Epithelial cell of esophagus (primary cell): ENCODE measurements around the gene MACROD2.
A peak's percentile ranks its signal among the peaks of the same experiment; 100 is the strongest.
"Not testable (repeated sequence)": the region's sequence is repeated elsewhere in the genome, so short reads cannot be mapped to it uniquely, and the experiment has no call there.

Experiments
- DNase-seq: peaks from one replicate; pipeline ENCODE4 v3.0.0; 2010; ENCODE audit warnings: low read depth
- H3K4me3 ChIP-seq: 2 replicates; pipeline ENCODE4 v1.5.1; 2011; ENCODE audit warnings: mild to moderate bottlenecking, low read length, control low read depth
- CTCF ChIP-seq: IDR thresholded peaks from 2 replicates; pipeline ENCODE4 v1.5.1; 2011; ENCODE audit warnings: low read depth, mild to moderate bottlenecking, low read length, control low read depth, inconsistent platforms; ENCODE audit not compliant: insufficient read depth; ENCODE audit errors: missing control alignments

MACROD2 gene

DNA sequence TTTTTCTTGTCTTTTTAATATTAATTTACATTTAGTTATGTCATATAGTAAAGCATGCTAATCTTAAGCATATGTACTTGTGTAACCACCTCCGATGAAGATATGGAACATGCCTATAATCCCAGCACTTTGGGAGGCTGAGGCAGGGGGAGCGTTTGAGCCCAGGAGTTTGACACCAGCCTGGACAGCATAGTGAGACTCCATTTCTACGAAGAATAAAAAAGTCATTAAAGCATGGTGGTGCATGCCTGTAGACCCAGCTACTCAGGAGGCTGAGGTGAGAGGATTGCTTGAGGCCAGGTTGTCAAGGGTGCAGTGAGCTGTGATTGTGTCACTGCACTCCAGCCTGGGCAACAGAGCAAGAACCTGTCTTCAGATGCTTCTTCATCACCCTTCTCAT is 970.9 kb downstream of the MACROD2 start:
- H3K4me3 ChIP-seq, result no peak overlapping the region
- no peak for DNase-seq
- no peak for TF ChIP-seq CTCF

DNA sequence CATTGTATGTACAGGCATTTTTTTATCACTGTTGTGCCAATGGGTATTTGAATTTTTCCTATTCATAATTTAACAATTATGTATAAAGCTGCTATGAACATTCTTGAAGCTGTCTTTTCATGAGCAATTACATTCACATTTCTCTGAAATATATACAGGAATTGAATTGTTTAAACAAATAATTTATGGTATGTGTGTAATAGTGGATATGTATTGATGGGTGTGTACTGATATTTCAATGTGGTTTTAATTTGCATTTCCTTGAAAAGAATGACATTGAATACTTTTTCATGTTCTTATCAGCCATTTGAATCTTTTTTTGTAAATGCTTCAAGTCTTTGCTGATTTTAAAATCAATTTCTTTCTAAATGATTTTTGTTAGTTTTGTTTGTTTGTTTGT is 971.5 kb downstream of the MACROD2 start:
- no peak for TF ChIP-seq CTCF
- no peak overlapping the region for H3K4me3 ChIP-seq
- no peak for DNase-seq

DNA sequence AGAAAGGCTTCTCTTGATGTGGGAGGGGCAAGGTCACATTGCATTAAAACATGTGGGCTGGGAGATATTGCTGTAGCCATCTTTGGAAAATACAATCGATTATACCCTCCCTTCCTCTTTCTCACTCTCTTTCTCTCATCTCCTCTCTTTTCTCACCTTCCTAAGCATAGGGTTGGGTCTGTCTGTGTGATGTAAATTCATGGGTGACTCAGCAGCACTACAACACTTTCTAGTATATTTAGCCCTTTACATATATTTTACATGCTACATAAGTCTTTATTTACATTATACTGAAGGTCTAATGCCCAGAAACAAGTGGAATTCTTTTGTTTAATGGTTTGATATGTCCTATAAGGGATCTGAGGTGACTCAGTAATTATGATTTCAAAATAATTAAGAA is 976.9 kb downstream of the MACROD2 start:
- no peak for TF ChIP-seq CTCF
- peak; percentile 54 for DNase-seq
- no peak overlapping the region for H3K4me3 ChIP-seq

- no peak for TF ChIP-seq CTCF
- no peak overlapping the region for H3K4me3 ChIP-seq
- DNase-seq, result no peak
Measured at GRCh38 chr20:14972690-14973089, 977.4 kb downstream of the MACROD2 start.

DNA sequence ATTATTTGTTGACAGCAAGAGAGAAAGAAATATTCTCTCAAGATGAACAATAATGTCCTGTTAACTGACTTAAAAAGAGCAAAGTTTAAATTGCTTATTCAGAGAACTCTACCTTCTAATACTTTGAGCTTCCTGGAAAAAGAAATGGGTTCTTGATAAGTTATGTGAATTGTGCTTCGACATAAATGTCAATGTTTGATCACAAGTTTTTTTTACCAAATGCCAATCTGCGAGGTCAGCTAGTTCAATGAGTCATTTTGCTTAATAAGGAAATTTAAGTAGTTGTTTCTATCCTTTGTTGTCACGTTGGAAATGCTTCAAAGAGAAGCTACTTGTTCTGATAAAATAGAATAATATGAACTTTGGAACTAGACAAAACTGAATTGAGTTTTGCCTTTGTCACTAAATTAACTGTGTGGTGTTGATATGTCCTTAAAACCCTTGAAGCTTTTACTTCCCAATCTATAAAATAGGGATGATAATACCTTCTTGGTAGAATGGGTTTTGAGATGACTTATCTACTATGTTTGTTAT is 984.2 kb downstream of the MACROD2 start:
- peak; percentile 40 for DNase-seq
- no peak overlapping the region for H3K4me3 ChIP-seq
- TF ChIP-seq CTCF, result no peak

GRCh38 chr20:14981486-14981885 is 986.2 kb downstream of the MACROD2 start:
- not testable (repeated sequence) for DNase-seq, H3K4me3 ChIP-seq

DNA sequence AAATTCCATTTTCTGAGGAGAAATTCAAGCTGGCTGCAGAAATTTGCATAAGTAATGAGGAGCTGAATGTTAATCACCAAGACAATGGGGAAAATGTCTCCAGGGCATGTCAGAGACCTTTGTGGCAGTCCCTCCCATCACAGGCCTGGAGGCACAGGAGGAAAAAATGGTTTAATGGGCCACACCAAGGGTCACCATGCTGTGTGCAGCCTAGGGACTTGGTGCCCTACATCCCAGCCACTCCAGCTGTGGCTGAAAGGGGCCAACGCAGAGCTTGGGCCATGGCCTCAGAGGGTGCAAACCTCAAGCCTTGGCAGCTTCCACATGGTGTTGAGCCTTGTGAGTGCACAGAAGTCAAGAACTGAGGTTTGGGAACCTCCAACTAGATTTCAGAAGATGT is 987.0 kb downstream of the MACROD2 start:
- not testable (repeated sequence) for DNase-seq, H3K4me3 ChIP-seq

DNA sequence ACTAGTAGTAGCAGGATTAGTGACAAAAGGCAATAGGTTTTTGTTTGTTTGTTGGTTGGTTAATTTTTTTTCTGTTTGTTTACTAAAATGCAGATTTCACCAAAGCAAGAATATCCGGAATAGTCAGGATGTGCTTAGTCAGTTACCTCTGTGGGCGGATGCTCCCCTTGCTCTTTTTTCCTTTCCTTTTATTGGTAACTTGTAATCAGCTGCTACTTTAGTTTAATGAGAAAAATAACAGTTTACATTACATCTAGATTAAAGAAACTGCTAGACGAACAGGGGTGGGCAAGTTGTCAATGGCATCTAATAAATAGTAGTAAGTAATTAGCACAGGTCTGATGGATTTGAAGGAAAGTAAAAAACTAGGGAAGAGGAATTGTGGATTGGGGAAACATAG is 989.0 kb downstream of the MACROD2 start:
- no peak for TF ChIP-seq CTCF
- no peak for DNase-seq
- no peak overlapping the region for H3K4me3 ChIP-seq
